Tibial nerve (tissue), 4 donors: ENCODE data around the gene CDC25A.

Source experiments
- EP300 ChIP-seq, 2 donors: sonication (generic); formaldehyde crosslinking; IDR thresholded peaks; one replicate each; pipeline ENCODE4 v1.6.1; 2017; ENCODE audit warnings: antibody characterized with exemption in 2 of 2, mild to moderate bottlenecking in 1 of 2
- POLR2A ChIP-seq, 2 donors: fragments of 450-650 bp; IDR thresholded peaks; one replicate each; pipeline ENCODE4 v1.6.1; 2017; ENCODE audit warnings: antibody characterized with exemption in 2 of 2, mild to moderate bottlenecking in 2 of 2, moderate library complexity in 2 of 2
- TF ChIP-seq, protein P1 (sequence below), 5 experiments: fragments of 200-600 bp in 3 of 5; fragments of 450-650 bp in 2 of 5; sonication (generic) in 3 of 5; IDR thresholded peaks; one replicate each; pipeline ENCODE4 v1.5.1; 2016 to 2019; ENCODE audit warnings: antibody characterized with exemption in 5 of 5, mild to moderate bottlenecking in 3 of 5, moderate library complexity in 2 of 5

DNA sequence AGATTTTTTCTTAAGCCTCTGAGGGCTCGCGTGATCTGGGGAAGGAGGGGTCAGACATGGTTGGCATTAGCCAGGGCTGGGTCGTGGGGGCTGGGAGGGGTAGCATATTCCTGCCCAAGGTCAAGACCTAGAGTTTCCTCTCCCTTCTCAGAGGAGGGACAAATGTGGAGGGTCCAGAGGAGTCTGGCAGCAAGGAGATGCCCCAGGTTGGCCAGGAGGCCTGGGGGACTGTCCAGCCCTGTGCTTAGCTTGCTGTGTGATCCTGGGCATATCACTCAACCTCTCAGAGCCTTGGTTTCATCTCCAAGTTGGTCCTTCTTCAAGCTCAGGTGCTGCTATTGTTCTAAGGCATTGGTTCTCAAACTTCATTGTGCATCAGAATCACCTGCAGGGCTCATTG lies 26.0 kb upstream of the CDC25A start:
- TF ChIP-seq, protein P1, sequence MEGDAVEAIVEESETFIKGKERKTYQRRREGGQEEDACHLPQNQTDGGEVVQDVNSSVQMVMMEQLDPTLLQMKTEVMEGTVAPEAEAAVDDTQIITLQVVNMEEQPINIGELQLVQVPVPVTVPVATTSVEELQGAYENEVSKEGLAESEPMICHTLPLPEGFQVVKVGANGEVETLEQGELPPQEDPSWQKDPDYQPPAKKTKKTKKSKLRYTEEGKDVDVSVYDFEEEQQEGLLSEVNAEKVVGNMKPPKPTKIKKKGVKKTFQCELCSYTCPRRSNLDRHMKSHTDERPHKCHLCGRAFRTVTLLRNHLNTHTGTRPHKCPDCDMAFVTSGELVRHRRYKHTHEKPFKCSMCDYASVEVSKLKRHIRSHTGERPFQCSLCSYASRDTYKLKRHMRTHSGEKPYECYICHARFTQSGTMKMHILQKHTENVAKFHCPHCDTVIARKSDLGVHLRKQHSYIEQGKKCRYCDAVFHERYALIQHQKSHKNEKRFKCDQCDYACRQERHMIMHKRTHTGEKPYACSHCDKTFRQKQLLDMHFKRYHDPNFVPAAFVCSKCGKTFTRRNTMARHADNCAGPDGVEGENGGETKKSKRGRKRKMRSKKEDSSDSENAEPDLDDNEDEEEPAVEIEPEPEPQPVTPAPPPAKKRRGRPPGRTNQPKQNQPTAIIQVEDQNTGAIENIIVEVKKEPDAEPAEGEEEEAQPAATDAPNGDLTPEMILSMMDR (IDR thresholded peaks at IDR 0.05) = no peak
- no peak for TF ChIP-seq POLR2A (IDR thresholded peaks at IDR 0.05)
- no peak for TF ChIP-seq EP300 (IDR thresholded peaks at IDR 0.05)
